ENCODE data around the gene PTPRCAP. TPM values are rescaled to one million over a fixed set of nuclear protein-coding genes. Genes with fewer than 3 reads are reported as not detected.

The PTPRCAP gene
- polyA plus RNA-seq, 1 of the 3 experiments (the other 2 are of a cell fraction): 1.4 TPM

DNA sequence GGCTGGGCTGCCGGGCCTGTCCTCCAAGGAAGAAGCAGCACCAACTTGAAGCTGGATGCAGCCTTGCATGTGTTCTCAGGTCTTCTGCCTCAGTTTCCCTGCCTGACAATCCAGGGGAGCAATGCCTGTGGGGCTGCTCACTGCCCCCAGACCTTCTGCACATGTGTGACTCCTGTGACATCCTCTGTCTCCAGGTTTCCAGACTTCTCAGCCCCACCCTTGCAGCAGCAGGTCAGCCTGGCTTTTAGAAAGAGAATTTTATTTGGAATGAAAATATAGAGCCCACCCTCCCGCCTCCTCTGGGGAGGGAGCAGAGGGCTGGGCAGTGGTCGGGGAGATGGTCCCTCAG lies 301 bp upstream of the PTPRCAP start:
- no peaks in the 10 kb centered on the region for H4K20me1 ChIP-seq (ENCODE audit: insufficient read depth)
- ChIA-PET POLR2A (interaction anchor here (0.8 to 1.0 kb wide), 2 partner anchors 9 kb away, joined by 3 to 4 read pairs; partner anchors contain the start of gene RPS6KB2), CTCF (no interaction called here)
- no peak overlapping the region for H2AFZ ChIP-seq (ENCODE audit: low read depth)
- WGBS (ENCODE audit: low lambda C conversion rate): 89% methylated on average over 3 of the region's 3 CpGs
- DNase-seq: no peak
- H3K79me2 ChIP-seq (ENCODE audit: insufficient read depth): peaks cover 7% of the 10 kb centered on the region; the same call in 1 of the 2 replicates
- H3K27me3 ChIP-seq (ENCODE audit: insufficient read depth): no peaks in the 10 kb centered on the region
- no peak overlapping the region for H3K4me2 ChIP-seq
- peaks cover 1 to 49% of the 10 kb centered on the region in 2 experiments for H3K36me3 ChIP-seq (replicated peaks in 1 of 2; ENCODE audit: control insufficient read depth in 1 of 2, insufficient read depth in 2 of 2, low read length in 1 of 2)
- no peak overlapping the region for H3K27ac ChIP-seq (ENCODE audit: low read depth in 2 of 2, low read length in 1 of 2)
- no peaks in the 10 kb centered on the region for H3K9me2 ChIP-seq
- peaks cover 4 to 11% of the 10 kb centered on the region in 2 experiments; a peak in 2 of 4 replicates for H3K4me1 ChIP-seq (ENCODE audit: control insufficient read depth in 1 of 2, insufficient read depth in 2 of 2, low read depth in 1 of 2, low read length in 1 of 2)
- TF ChIP-seq MXI1 (IDR thresholded peaks at IDR 0.05; ENCODE audit: low read depth, low read length) (no peak), EP300 (IDR thresholded peaks at IDR 0.05; ENCODE audit: borderline replicate concordance in 1 of 2, low read depth in 1 of 2, low read length in 1 of 2) (no peak), SMC3 (IDR thresholded peaks at IDR 0.05; ENCODE audit: low read depth, low read length) (no peak), TAF1 (IDR thresholded peaks at IDR 0.05; ENCODE audit: borderline replicate concordance, low read depth, low read length) (no peak)
- TF ChIP-seq, protein P1, sequence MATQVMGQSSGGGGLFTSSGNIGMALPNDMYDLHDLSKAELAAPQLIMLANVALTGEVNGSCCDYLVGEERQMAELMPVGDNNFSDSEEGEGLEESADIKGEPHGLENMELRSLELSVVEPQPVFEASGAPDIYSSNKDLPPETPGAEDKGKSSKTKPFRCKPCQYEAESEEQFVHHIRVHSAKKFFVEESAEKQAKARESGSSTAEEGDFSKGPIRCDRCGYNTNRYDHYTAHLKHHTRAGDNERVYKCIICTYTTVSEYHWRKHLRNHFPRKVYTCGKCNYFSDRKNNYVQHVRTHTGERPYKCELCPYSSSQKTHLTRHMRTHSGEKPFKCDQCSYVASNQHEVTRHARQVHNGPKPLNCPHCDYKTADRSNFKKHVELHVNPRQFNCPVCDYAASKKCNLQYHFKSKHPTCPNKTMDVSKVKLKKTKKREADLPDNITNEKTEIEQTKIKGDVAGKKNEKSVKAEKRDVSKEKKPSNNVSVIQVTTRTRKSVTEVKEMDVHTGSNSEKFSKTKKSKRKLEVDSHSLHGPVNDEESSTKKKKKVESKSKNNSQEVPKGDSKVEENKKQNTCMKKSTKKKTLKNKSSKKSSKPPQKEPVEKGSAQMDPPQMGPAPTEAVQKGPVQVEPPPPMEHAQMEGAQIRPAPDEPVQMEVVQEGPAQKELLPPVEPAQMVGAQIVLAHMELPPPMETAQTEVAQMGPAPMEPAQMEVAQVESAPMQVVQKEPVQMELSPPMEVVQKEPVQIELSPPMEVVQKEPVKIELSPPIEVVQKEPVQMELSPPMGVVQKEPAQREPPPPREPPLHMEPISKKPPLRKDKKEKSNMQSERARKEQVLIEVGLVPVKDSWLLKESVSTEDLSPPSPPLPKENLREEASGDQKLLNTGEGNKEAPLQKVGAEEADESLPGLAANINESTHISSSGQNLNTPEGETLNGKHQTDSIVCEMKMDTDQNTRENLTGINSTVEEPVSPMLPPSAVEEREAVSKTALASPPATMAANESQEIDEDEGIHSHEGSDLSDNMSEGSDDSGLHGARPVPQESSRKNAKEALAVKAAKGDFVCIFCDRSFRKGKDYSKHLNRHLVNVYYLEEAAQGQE (IDR thresholded peaks at IDR 0.05; ENCODE audit: low read depth, low read length): no peak
- TF ChIP-seq, protein P2, sequence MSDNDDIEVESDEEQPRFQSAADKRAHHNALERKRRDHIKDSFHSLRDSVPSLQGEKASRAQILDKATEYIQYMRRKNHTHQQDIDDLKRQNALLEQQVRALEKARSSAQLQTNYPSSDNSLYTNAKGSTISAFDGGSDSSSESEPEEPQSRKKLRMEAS (IDR thresholded peaks at IDR 0.05; ENCODE audit: low read depth): no peak
- no peaks in the 10 kb centered on the region for H3F3A ChIP-seq (replicated peaks; ENCODE audit: insufficient read depth)
- no peaks in the 10 kb centered on the region for H3K9me3 ChIP-seq
- H3K9ac ChIP-seq: no peak overlapping the region
- no peak overlapping the region for H3K4me3 ChIP-seq (ENCODE audit: low read depth in 2 of 2, low read length in 1 of 2)

DNA sequence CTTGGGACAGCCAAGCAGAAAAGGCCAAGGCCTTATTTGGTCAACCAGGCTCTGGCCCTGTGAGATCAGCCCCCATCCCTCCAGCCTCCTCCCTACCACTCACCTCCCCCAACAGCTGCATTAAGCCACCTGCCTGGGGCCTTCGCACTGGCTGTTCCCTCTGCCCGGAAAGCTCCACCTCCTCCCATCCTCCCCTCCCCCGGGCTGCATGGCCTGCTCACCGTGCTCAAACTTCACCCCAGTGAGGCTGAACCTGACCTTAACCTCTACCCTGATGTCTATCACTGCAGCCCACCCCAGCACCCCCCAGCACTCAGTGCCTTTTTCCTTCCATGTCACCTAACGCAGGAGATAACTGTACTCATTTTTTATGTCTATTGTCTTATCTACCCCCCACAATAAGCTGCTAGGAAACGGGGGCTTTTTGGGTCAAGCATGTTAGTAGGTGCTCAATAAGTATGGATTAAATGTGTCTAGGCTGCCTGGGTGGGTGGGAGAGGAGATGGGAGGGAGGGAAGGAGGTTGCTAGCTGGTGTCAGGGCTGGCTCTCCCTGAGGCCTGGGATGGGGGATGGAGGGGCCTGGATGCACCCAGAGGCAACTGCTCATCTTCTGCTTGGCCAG lies 912 bp downstream of the PTPRCAP start:
- WGBS (ENCODE audit: low lambda C conversion rate): 79% methylated on average over 6 of the region's 6 CpGs
- ChIA-PET POLR2A (interaction anchor here (1.0 kb wide), 1 partner anchor 8 kb away, joined by 3 read pairs; the partner anchor contains the start of gene RPS6KB2), CTCF (no interaction called here)
- Histone ChIP-seq H3K36me3 (replicated peaks in 1 of 2; ENCODE audit: control insufficient read depth in 1 of 2, insufficient read depth in 2 of 2, low read length in 1 of 2) (peaks cover 3 to 56% of the 10 kb centered on the region in 2 experiments), H3K27ac (ENCODE audit: low read depth in 2 of 2, low read length in 1 of 2) (no peak overlapping the region), H4K20me1 (ENCODE audit: insufficient read depth) (no peaks in the 10 kb centered on the region), H3K4me2 (no peak overlapping the region), H3K9ac (no peak overlapping the region), H3F3A (replicated peaks; ENCODE audit: insufficient read depth) (no peaks in the 10 kb centered on the region), H3K4me1 (ENCODE audit: control insufficient read depth in 1 of 2, insufficient read depth in 2 of 2, low read depth in 1 of 2, low read length in 1 of 2) (no peaks in the 10 kb centered on the region), H3K4me3 (ENCODE audit: low read depth in 2 of 2, low read length in 1 of 2) (no peak overlapping the region), H3K79me2 (ENCODE audit: insufficient read depth) (no peaks in the 10 kb centered on the region), H2AFZ (ENCODE audit: low read depth) (no peak overlapping the region), H3K9me3 (no peaks in the 10 kb centered on the region), H3K27me3 (ENCODE audit: insufficient read depth) (no peaks in the 10 kb centered on the region), H3K9me2 (no peaks in the 10 kb centered on the region)
- DNase-seq: no peak
- TF ChIP-seq SMC3 (IDR thresholded peaks at IDR 0.05; ENCODE audit: low read depth, low read length) (no peak), FOSL2 (IDR thresholded peaks at IDR 0.05; ENCODE audit: borderline replicate concordance, low read depth) (no peak), ELF1 (IDR thresholded peaks at IDR 0.05) (no peak), POLR2AphosphoS5 (IDR thresholded peaks at IDR 0.05; ENCODE audit: low read depth, low read length) (no peak), NRF1 (IDR thresholded peaks at IDR 0.05; ENCODE audit: low read depth, low read length) (no peak), JUND (IDR thresholded peaks at IDR 0.05) (no peak), FOXM1 (IDR thresholded peaks at IDR 0.05; ENCODE audit: low read depth) (no peak), RXRA (IDR thresholded peaks at IDR 0.05; ENCODE audit: borderline replicate concordance, low read depth) (no peak), TEAD4 (IDR thresholded peaks at IDR 0.05; ENCODE audit: borderline replicate concordance, insufficient read depth) (no peak)
- TF ChIP-seq, protein P3, sequence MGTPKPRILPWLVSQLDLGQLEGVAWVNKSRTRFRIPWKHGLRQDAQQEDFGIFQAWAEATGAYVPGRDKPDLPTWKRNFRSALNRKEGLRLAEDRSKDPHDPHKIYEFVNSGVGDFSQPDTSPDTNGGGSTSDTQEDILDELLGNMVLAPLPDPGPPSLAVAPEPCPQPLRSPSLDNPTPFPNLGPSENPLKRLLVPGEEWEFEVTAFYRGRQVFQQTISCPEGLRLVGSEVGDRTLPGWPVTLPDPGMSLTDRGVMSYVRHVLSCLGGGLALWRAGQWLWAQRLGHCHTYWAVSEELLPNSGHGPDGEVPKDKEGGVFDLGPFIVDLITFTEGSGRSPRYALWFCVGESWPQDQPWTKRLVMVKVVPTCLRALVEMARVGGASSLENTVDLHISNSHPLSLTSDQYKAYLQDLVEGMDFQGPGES (IDR thresholded peaks at IDR 0.05; ENCODE audit: low read depth, low read length): no peak
- TF ChIP-seq, protein P4, sequence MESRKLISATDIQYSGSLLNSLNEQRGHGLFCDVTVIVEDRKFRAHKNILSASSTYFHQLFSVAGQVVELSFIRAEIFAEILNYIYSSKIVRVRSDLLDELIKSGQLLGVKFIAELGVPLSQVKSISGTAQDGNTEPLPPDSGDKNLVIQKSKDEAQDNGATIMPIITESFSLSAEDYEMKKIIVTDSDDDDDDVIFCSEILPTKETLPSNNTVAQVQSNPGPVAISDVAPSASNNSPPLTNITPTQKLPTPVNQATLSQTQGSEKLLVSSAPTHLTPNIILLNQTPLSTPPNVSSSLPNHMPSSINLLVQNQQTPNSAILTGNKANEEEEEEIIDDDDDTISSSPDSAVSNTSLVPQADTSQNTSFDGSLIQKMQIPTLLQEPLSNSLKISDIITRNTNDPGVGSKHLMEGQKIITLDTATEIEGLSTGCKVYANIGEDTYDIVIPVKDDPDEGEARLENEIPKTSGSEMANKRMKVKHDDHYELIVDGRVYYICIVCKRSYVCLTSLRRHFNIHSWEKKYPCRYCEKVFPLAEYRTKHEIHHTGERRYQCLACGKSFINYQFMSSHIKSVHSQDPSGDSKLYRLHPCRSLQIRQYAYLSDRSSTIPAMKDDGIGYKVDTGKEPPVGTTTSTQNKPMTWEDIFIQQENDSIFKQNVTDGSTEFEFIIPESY (IDR thresholded peaks at IDR 0.05; ENCODE audit: borderline replicate concordance, low read depth): no peak
- TF ChIP-seq, protein P1 (IDR thresholded peaks at IDR 0.05; ENCODE audit: low read depth, low read length): no peak
